H9 (cell line): ENCODE measurements around the gene CIAO1. TPM values are rescaled to one million over a fixed set of nuclear protein-coding genes. Genes with fewer than 3 reads are reported as not detected.
A peak's percentile ranks its signal among the peaks of the same experiment; 100 is the strongest.

Experiments used
- DNase-seq: peaks from one replicate; pipeline ENCODE4 v3.0.0-alpha.2; 2017
- H2AFZ ChIP-seq: one replicate; pipeline ENCODE4 v1.6.1; 2013; ENCODE audit warnings: mild to moderate bottlenecking, low read length, control low read depth, moderate library complexity
- H2AK5ac ChIP-seq: 2 replicates; pipeline ENCODE4 v1.6.1; 2013; ENCODE audit warnings: low read length, control low read depth, mixed read lengths; ENCODE audit not compliant: insufficient read length
- H2BK120ac ChIP-seq: one replicate; pipeline ENCODE4 v1.6.1; 2013; ENCODE audit warnings: low read depth, mild to moderate bottlenecking, low read length, control low read depth, inconsistent platforms; ENCODE audit not compliant: poor library complexity, severe bottlenecking
- H2BK12ac ChIP-seq: 2 replicates; pipeline ENCODE4 v1.6.1; 2013; ENCODE audit warnings: low read length, control low read depth, mixed read lengths, low read depth; ENCODE audit not compliant: insufficient read length
- H2BK15ac ChIP-seq: 2 replicates; pipeline ENCODE4 v1.6.1; 2013; ENCODE audit warnings: low read depth, low read length, control low read depth
- H2BK20ac ChIP-seq: one replicate; pipeline ENCODE4 v1.6.1; 2013; ENCODE audit warnings: low read depth, mild to moderate bottlenecking, low read length, control low read depth, inconsistent platforms; ENCODE audit not compliant: poor library complexity, severe bottlenecking
- H2BK5ac ChIP-seq: 2 replicates; pipeline ENCODE4 v1.6.1; 2013; ENCODE audit warnings: low read length, control low read depth, mixed read lengths; ENCODE audit not compliant: insufficient read length
- H3K14ac ChIP-seq: 2 replicates; pipeline ENCODE4 v1.6.1; 2013; ENCODE audit warnings: low read length, control low read depth; ENCODE audit not compliant: insufficient read depth
- H3K18ac ChIP-seq: 2 replicates; pipeline ENCODE4 v1.6.1; 2013; ENCODE audit warnings: low read depth, mild to moderate bottlenecking, mixed read lengths, low read length, control low read depth; ENCODE audit not compliant: insufficient read length
- H3K23ac ChIP-seq: 2 replicates; pipeline ENCODE4 v1.6.1; 2013; ENCODE audit warnings: low read length, control low read depth, mixed read lengths, low read depth; ENCODE audit not compliant: insufficient read length
- H3K23me2 ChIP-seq: 2 replicates; pipeline ENCODE4 v1.6.1; 2013; ENCODE audit warnings: low read depth, mild to moderate bottlenecking, mixed read lengths, low read length, control low read depth; ENCODE audit not compliant: insufficient read length, poor library complexity, severe bottlenecking
- H3K27ac ChIP-seq: 2 replicates; pipeline ENCODE4 v1.5.1; 2013; ENCODE audit warnings: low read length, control low read depth, mixed read lengths, low read depth; ENCODE audit not compliant: insufficient read length
- H3K27me3 ChIP-seq: 2 replicates; pipeline ENCODE4 v1.6.1; 2013; ENCODE audit warnings: low read length, control low read depth, inconsistent platforms; ENCODE audit not compliant: insufficient read depth
- H3K4ac ChIP-seq: 2 replicates; pipeline ENCODE4 v1.6.1; 2013; ENCODE audit warnings: low read depth, mild to moderate bottlenecking, control low read depth, inconsistent platforms, low read length, moderate library complexity
- H3K4me1 ChIP-seq: 2 replicates; pipeline ENCODE4 v1.6.1; 2013; ENCODE audit warnings: low read length, control low read depth, inconsistent platforms; ENCODE audit not compliant: insufficient read depth
- H3K4me2 ChIP-seq: 2 replicates; pipeline ENCODE4 v1.6.1; 2013; ENCODE audit warnings: low read length, control low read depth, mixed read lengths; ENCODE audit not compliant: insufficient read length, insufficient read depth
- H3K56ac ChIP-seq: 2 replicates; pipeline ENCODE4 v1.6.1; 2013; ENCODE audit warnings: low read depth, mild to moderate bottlenecking, mixed read lengths, low read length, control low read depth; ENCODE audit not compliant: insufficient read length
- H3K79me1 ChIP-seq: 2 replicates; pipeline ENCODE4 v1.6.1; 2013; ENCODE audit warnings: low read depth, mild to moderate bottlenecking, moderate library complexity, low read length, control low read depth, inconsistent platforms; ENCODE audit not compliant: insufficient read depth, poor library complexity, severe bottlenecking
- H3K79me2 ChIP-seq: 2 replicates; pipeline ENCODE4 v1.6.1; 2013; ENCODE audit warnings: low read length, control low read depth, inconsistent platforms; ENCODE audit not compliant: insufficient read depth
- H3K9ac ChIP-seq: 2 replicates; pipeline ENCODE4 v1.6.1; 2013; ENCODE audit warnings: low read length, control low read depth, mixed read lengths; ENCODE audit not compliant: insufficient read length; ENCODE audit errors: extremely low read depth
- H3K9me3 ChIP-seq: one replicate; pipeline ENCODE4 v1.6.1; 2013; ENCODE audit warnings: low read depth, low read length, inconsistent platforms; ENCODE audit not compliant: control insufficient read depth
- H3T11ph ChIP-seq: one replicate; pipeline ENCODE4 v1.6.1; 2013; ENCODE audit warnings: mild to moderate bottlenecking, low read length, control low read depth, inconsistent platforms
- H4K20me1 ChIP-seq: one replicate; pipeline ENCODE4 v1.6.1; 2013; ENCODE audit not compliant: control insufficient read depth, insufficient read length, insufficient read depth
- H4K5ac ChIP-seq: 2 replicates; pipeline ENCODE4 v1.6.1; 2013; ENCODE audit warnings: low read depth, mild to moderate bottlenecking, mixed read lengths, low read length, control low read depth; ENCODE audit not compliant: insufficient read length
- H4K8ac ChIP-seq: replicated peaks from 2 replicates; pipeline ENCODE4 v1.6.1; 2013; ENCODE audit warnings: low read length, control low read depth, mixed read lengths, low read depth; ENCODE audit not compliant: insufficient read length
- H4K91ac ChIP-seq: 2 replicates; pipeline ENCODE4 v1.6.1; 2013; ENCODE audit warnings: low read depth, mild to moderate bottlenecking, moderate library complexity, mixed read lengths, low read length, control low read depth; ENCODE audit not compliant: insufficient read length
- H3K27ac Mint-ChIP-seq, 3 experiments: 2 replicates in 2 of 3; 3 replicates in 1 of 3; pipeline ENCODE4 v1.8.0; 2020 to 2021; ENCODE audit warnings: mixed read lengths in 3 of 3, mild to moderate bottlenecking in 1 of 3, moderate library complexity in 1 of 3
- H3K27me3 Mint-ChIP-seq: 2 replicates; pipeline ENCODE4 v1.8.0; 2021; ENCODE audit warnings: low read depth, mild to moderate bottlenecking, moderate library complexity, mixed read lengths
- H3K36me3 Mint-ChIP-seq, 3 experiments: 2 replicates in 2 of 3; 3 replicates in 1 of 3; pipeline ENCODE4 v1.8.0; 2020 to 2021; ENCODE audit warnings: low read depth in 3 of 3, mixed read lengths in 3 of 3; ENCODE audit not compliant: insufficient read depth in 1 of 3
- H3K4me1 Mint-ChIP-seq, 2 experiments: 2 replicates each; pipeline ENCODE4 v1.8.0; 2020; ENCODE audit warnings: mixed read lengths in 2 of 2
- H3K4me3 Mint-ChIP-seq, 2 experiments: 2 replicates in 1 of 2; 3 replicates in 1 of 2; pipeline ENCODE4 v1.8.0; 2020 to 2021; ENCODE audit warnings: mild to moderate bottlenecking in 2 of 2, mixed read lengths in 2 of 2, moderate library complexity in 1 of 2
- H3K9me3 Mint-ChIP-seq, 2 experiments: 2 replicates in 1 of 2; 3 replicates in 1 of 2; pipeline ENCODE4 v1.8.0; 2020; ENCODE audit warnings: mild to moderate bottlenecking in 2 of 2, mixed read lengths in 2 of 2, moderate library complexity in 1 of 2
- CTCF ChIP-seq: fragments of 200-600 bp; sonication (generic); conservative IDR thresholded peaks from 3 replicates; pipeline ENCODE4 v1.8.0; 2021; ENCODE audit warnings: antibody characterized with exemption, mild to moderate bottlenecking
- WGBS: extraction: QIAGEN DNeasy Blood & Tissue Kit; methylation state at CpG from one replicate; pipeline ENCODE4 v1.1.7; 2013; ENCODE audit warnings: missing lambda C conversion rate, low lambda C conversion rate, mixed read lengths; ENCODE audit not compliant: insufficient read length; ENCODE audit errors: extremely low coverage; 5-methylcytosine and 5-hydroxymethylcytosine counted together
- total RNA-seq: library from RNA; stranded (reverse); gene quantifications from 2 replicates; pipeline ENCODE4 v1.2.1, GENCODE V29; 2021

CIAO1 gene
- total RNA-seq, 1 experiment from 2014 or later = 67.6 TPM

DNA sequence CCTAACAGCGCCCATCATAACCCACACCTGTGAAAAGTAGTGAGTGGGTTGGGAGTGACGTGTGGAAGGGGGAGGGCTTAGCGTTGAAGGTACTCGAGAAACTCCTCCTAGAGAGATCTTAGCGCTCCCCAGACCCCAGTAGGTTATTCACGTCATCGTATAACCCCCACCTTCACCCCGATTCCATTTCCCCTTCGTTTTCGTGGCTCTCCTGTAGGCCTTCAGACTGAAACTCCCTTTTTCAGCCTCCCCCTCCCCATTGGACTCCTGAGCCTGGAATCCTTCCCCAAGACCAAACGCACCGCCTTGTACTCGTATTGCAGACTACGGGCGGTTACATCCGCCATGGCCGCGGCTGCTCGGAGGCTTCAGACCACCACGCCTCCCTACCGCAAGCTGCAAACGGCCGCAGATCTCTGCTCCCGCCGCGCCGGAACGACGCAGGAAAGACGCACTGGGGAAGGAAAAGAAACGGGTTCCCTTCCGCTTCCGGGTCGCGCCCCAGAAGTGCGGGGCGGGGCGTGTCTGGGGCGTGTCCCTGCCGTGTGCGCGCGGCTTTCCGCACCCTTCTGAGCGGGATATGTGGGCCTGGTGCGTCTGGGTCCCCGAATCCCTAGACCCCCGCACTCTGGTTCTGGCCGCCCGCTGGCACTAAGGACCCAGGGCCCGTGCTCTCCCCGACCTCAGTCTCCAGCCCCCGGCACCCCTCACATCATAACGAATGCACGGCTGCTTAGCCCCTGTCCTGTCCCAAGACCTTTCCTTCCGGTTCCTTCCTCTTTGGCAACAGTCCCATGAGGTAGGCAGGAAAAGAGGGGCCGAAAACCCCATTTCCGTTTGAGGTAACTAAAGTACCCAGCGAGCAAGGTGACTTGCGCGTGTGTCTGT is 39.3 kb downstream of the CIAO1 start, which contains the start of gene SNRNP200:
TSS of gene SNRNP200 (minus strand) at position 456 of the 888 bp plus-strand sequence. CDS start at position 347, 109 bp downstream.
- no CpG with 5 or more reads among the region's 61 CpGs for WGBS
- peak within 1 kb of the TSS; percentile 70 for H3K4me2 ChIP-seq
- H3K27ac Mint-ChIP-seq = peak within 1 kb of the TSS; percentile 99
- H3K79me1 ChIP-seq = no peaks in the 10 kb centered on the region
- no peak within 1 kb of the TSS for H2BK5ac ChIP-seq
- H2BK120ac ChIP-seq = no peak within 1 kb of the TSS
- no peak within 1 kb of the TSS for H4K91ac ChIP-seq
- peaks cover 19 to 21% of the 10 kb centered on the region in 2 experiments for H3K4me1 Mint-ChIP-seq
- H2AFZ ChIP-seq = no peak within 1 kb of the TSS
- H3K4ac ChIP-seq = no peak within 1 kb of the TSS
- H3K4me1 ChIP-seq = peaks cover 3% of the 10 kb centered on the region; the same call in 1 of the 2 replicates
- H3K27me3 Mint-ChIP-seq = peaks cover 2% of the 10 kb centered on the region; the same call in 1 of the 2 replicates
- no peaks in the 10 kb centered on the region for H3K9me3 ChIP-seq
- peaks cover 36 to 42% (median 40%) of the 10 kb centered on the region in 3 experiments; a peak in 6 of 7 replicates for H3K36me3 Mint-ChIP-seq
- no peak within 1 kb of the TSS for H2BK12ac ChIP-seq
- H3K23me2 ChIP-seq = peaks cover 9% of the 10 kb centered on the region
- DNase-seq = peak; percentile 86
- H4K20me1 ChIP-seq = no peaks in the 10 kb centered on the region
- H2BK15ac ChIP-seq = no peak within 1 kb of the TSS
- no peak within 1 kb of the TSS for H3K23ac ChIP-seq
- no peak for TF ChIP-seq CTCF
- no peak within 1 kb of the TSS for H4K8ac ChIP-seq
- H3T11ph ChIP-seq = no peak within 1 kb of the TSS
- H2BK20ac ChIP-seq = no peak within 1 kb of the TSS
- peak within 1 kb of the TSS; percentile 75 for H3K9ac ChIP-seq
- H3K4me3 Mint-ChIP-seq = peak within 1 kb of the TSS; percentile 97 to 99
- no peak within 1 kb of the TSS for H2AK5ac ChIP-seq
- no peak within 1 kb of the TSS for H3K56ac ChIP-seq
- no peak within 1 kb of the TSS for H4K5ac ChIP-seq
- H3K79me2 ChIP-seq = peaks cover 5% of the 10 kb centered on the region; the same call in 1 of the 2 replicates
- H3K18ac ChIP-seq = peak within 1 kb of the TSS; percentile 53
- no peaks in the 10 kb centered on the region; a peak in 1 of 5 replicates for H3K9me3 Mint-ChIP-seq
- no peak within 1 kb of the TSS for H3K27ac ChIP-seq
- peak within 1 kb of the TSS; percentile 46; the same call in 1 of the 2 replicates for H3K14ac ChIP-seq
- no peaks in the 10 kb centered on the region for H3K27me3 ChIP-seq
